C4-2B (cell line): ENCODE measurements around the gene CEP192.

Experiments
- H3K27ac ChIP-seq: fragments of 450-650 bp; 2 replicates; pipeline ENCODE4 v1.5.1; 2017
- ZFX ChIP-seq: fragments of 450-650 bp; IDR thresholded peaks from 2 replicates; pipeline ENCODE4 v1.6.1; 2017
- TF ChIP-seq, protein P1 (sequence below): fragments of 450-650 bp; conservative IDR thresholded peaks from 2 replicates; pipeline ENCODE4 v1.5.1; 2017; ENCODE audit warnings: mild to moderate bottlenecking

Gene CEP192

DNA sequence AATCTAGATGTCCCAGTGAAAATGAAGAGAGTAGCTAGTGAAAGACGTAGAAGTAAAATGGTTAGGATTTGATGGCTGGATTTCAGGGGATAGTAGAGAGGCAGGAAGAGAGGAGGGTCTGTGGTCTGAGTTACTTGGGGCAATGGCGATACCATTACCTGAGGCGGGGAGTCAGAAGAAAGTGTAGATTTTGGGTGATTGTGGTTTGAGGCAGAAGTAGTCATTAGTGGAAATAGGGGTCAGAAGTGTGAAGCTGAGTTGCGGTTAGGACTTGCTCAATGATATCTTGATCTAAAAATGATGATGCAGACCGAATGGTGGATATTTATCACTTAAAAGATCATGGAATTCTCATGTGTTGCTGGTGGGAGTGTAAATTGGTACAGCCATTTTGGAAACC lies 41.0 kb downstream of the CEP192 start:
- TF ChIP-seq, protein P1, sequence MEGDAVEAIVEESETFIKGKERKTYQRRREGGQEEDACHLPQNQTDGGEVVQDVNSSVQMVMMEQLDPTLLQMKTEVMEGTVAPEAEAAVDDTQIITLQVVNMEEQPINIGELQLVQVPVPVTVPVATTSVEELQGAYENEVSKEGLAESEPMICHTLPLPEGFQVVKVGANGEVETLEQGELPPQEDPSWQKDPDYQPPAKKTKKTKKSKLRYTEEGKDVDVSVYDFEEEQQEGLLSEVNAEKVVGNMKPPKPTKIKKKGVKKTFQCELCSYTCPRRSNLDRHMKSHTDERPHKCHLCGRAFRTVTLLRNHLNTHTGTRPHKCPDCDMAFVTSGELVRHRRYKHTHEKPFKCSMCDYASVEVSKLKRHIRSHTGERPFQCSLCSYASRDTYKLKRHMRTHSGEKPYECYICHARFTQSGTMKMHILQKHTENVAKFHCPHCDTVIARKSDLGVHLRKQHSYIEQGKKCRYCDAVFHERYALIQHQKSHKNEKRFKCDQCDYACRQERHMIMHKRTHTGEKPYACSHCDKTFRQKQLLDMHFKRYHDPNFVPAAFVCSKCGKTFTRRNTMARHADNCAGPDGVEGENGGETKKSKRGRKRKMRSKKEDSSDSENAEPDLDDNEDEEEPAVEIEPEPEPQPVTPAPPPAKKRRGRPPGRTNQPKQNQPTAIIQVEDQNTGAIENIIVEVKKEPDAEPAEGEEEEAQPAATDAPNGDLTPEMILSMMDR, result no peak
- TF ChIP-seq ZFX, result no peak
- no peak overlapping the region for H3K27ac ChIP-seq

- TF ChIP-seq, protein P1, result no peak
- TF ChIP-seq ZFX, result no peak
- no peak overlapping the region for H3K27ac ChIP-seq
Measured at GRCh38 chr18:13035249-13035914, 44.2 kb downstream of the CEP192 start.

GRCh38 chr18:13036622-13037320 lies 45.6 kb downstream of the CEP192 start:
- no peak overlapping the region for H3K27ac ChIP-seq
- TF ChIP-seq, protein P1, result no peak
- no peak for TF ChIP-seq ZFX

GRCh38 chr18:13039806-13040205 lies 48.6 kb downstream of the CEP192 start:
- no peak overlapping the region; the same call in 1 of the 2 replicates for H3K27ac ChIP-seq
- TF ChIP-seq, protein P1, result no peak
- TF ChIP-seq ZFX, result no peak

DNA sequence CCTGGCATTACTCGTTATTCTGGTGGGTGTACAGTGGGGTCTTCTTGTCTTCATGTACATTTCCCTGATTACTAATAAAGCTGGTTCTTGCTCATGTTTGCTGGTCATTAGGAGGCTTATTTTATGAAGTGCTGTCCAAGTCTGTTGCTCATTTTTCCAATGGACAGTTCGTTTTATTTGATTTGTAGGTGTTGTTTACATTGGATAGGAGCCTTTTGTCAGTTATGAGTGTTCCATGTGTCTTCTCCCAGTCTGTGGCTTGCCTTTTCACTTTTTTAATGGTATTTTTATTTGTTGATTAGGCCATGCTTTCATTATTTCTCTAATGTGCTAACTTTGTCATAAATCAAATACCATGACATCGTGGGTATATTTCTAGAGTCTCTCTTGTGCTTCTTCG lies 51.9 kb downstream of the CEP192 start:
- H3K27ac ChIP-seq, result no peak overlapping the region; the same call in 1 of the 2 replicates
- no peak for TF ChIP-seq ZFX
- TF ChIP-seq, protein P1, result no peak

- no peak overlapping the region for H3K27ac ChIP-seq
- no peak for TF ChIP-seq ZFX
- TF ChIP-seq, protein P1, result no peak
Measured at GRCh38 chr18:13048061-13048595, 57.0 kb downstream of the CEP192 start.

DNA sequence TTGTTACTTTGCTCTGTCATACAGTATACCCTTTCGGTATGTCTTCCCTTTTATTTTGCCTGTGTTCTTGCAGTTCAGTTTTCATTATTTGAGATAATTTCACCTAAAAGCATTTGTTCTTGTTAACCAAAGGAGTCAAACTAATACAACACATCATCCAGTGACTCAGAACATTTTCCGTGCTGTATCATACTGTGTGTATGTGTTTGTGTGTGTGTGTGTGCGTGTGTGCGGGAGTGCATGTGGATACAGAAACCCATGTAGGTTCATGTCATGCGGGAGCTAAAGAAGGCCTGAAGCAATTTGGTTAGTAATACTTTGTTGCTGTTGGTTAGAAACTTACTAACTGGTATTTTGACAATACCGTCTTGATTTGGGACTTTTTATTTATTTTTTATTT lies 60.0 kb downstream of the CEP192 start:
- TF ChIP-seq, protein P1, result no peak
- no peak for TF ChIP-seq ZFX

More for the DNA sequence above, 60.0 kb downstream of the CEP192 start:
- H3K27ac ChIP-seq, result no peak overlapping the region
